Raji (cell line): ENCODE results near the gene AK1.

Source experiments
- POLR2A ChIP-seq: IDR thresholded peaks from 2 replicates; pipeline ENCODE4 v1.6.1; 2011; ENCODE audit warnings: low read depth, low read length, control low read depth; ENCODE audit not compliant: insufficient read depth

The AK1 gene

DNA sequence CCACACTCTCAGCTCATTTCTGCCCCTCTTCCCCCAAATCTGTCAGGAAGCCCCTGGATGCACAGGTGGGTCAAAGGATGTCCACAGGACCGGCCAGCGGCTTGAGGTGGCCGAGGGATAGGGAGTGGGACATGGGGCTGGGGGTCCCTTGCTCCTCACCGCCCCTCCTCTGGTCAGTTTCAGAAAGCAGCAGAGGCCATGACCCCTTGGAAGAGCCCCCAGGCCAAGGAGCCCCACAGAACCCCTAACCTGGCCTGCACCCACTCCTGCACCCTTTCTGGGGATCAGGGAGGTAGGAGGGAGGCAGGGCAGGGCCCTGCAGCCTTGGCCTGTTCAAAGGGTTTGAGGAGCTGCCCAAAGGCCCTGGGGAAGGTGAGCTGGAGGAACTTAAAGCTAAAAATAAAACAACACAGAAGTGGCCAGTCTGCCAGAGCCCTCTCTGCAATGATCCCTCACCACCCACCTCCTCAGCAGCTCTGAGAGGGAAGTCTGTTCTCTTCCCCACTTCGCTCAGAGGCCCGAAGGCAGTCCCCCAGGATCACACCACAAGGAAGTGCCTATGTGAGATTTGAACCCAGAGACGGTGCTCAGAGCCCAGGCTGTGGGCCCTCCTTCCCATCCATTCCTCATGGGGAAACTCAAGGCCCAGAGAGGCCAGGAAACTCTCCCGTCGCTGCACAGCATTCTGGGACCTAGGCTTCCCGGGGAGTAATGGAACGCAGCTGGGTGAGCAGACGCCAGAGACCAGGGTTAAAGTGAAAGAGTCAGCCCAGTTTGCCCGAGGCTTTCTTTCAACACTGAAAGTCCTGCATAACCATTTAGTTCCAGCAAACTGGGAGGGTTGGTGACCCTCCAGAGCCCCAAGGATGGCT is 23.9 kb downstream of the AK1 start:
- TF ChIP-seq POLR2A: no peak

GRCh38 chr9:127852829-127853228 is 24.6 kb downstream of the AK1 start:
- TF ChIP-seq POLR2A: no peak

DNA sequence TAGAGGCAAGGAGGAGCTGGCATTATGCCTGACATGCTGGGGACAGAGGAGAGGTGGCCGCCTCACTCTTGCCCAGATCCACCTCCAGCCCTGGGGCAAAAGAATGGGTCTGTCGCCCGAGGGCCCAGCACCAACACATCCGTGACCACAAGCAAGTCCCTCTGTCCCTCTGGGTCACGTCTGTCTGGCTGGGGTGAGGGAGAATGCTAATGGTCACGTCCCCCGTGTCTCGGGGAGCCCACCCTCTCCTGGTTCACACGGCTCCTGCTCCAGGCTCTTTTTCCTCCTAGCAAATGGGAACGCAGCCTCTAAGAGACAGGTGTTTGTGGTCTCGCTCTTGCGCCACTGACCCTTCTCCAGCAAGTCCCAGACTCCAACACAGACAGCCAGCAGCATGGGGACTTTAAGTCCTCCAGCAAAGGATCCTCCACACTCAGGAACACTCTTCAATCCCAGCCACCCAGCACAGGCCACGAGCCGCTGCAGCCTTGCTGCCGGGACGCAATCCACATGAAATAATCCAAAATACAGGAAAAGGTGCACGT is 27.1 kb downstream of the AK1 start:
- no peak for TF ChIP-seq POLR2A

GRCh38 chr9:127848756-127849504 is 28.5 kb downstream of the AK1 start:
- TF ChIP-seq POLR2A: no peak

DNA sequence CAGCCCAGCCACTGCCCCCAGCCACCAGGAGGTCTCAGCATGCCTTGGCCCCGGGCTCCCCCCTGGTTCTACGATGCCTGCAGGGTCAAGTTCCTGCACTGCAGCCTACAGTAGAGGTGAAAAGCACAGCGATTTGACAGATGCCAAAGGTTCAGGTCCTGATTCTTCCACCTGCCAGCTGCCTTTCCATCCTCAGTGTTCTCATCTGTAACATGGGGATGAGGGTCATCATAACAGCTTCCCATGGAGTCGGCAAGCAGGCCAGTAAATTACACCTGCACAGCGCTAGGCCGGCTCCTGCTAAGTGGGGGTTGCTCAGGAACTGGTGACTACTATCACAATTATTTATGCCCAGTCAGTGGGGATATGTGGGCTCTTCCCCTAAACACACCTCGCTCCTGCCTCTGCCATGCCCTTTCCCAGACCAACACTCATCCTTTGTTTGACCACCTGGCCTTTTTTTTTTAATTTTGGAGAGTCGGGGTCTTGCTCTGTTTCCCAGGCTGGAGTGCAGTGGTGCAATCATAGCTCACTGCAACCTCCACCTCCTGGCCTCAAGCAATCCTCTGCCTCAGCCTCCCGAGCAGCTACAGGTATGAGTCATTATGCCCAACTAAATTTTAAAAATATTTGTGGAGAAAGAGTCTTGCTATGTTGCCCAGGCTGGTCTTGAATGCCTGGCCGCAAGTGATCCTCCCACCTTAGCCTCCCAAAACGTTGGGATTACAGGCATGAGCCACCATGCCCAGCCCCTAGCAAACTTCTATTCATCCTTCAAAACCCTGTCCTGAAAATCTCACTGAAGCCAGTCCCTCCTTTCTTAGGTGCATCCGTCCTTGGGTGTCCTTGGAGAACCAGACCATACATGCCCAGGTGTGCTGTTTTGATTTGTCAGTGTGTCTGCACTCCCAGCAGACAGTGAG is 29.4 kb downstream of the AK1 start:
- no peak for TF ChIP-seq POLR2A

- TF ChIP-seq POLR2A: no peak
These were observed 30.3 kb downstream of the AK1 start for GRCh38 chr9:127847178-127847510.

- TF ChIP-seq POLR2A: no peak
These were observed 30.9 kb downstream of the AK1 start for GRCh38 chr9:127846443-127847177.

GRCh38 chr9:127844821-127845359 is 32.6 kb downstream of the AK1 start:
- no peak for TF ChIP-seq POLR2A

GRCh38 chr9:127841087-127841835 is 36.2 kb downstream of the AK1 start:
- TF ChIP-seq POLR2A: no peak

GRCh38 chr9:127838375-127839078 is 38.9 kb downstream of the AK1 start:
- TF ChIP-seq POLR2A: no peak

DNA sequence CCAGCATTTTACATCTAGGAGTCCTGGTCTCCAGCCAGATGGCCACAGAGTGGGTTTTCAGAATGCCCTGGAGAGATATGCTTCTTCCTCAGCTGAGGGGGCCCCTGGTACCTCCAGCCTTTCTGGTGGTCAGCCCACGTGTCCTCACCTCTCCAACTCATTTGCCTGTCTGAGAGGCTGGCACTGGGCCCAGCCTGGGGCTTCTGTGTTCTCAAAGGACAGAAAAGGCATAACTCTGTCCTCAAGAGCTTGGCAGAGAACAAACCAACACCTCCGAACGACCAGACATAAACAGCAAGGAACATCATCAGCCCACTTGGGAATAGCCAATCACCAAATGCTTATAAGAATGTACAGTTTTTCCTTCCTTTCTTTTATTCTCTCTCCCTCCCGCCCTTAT is 40.1 kb downstream of the AK1 start:
- no peak for TF ChIP-seq POLR2A

- no peak for TF ChIP-seq POLR2A
These were observed 41.4 kb downstream of the AK1 start for GRCh38 chr9:127835991-127836516.

- TF ChIP-seq POLR2A: no peak
These were observed 43.9 kb downstream of the AK1 start for GRCh38 chr9:127833555-127833954.

DNA sequence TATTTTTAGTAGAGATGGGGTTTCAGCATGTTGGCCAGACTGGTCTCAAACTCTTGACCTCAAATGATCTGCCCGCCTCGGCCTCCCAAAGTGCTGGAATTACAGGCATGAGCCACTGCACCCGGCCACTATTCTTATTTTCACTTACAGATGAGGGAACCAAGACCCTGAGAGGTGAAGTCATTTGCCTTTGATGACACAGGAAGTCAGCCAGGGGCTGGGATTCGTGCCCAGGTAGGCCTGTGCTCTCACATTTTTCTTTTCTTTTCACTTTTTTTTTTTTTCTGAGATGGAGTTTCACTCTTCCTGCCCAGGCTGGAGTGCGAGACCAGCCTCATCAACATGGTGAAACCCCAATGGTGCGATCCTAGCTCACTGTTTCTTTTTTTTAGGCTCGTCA is 45.2 kb downstream of the AK1 start:
- no peak for TF ChIP-seq POLR2A
